Ramos (cell line): ENCODE data around the gene NT5C1A.

Experiments
- in situ Hi-C: fragments of 300-500 bp; cut with MboI; formaldehyde crosslinking; loops from one replicate; pipeline ENCODE4 v1.14.3; 2022; ENCODE audit warnings: low sequenced_read_pairs; ENCODE audit not compliant: unreplicated experiment

NT5C1A gene

DNA sequence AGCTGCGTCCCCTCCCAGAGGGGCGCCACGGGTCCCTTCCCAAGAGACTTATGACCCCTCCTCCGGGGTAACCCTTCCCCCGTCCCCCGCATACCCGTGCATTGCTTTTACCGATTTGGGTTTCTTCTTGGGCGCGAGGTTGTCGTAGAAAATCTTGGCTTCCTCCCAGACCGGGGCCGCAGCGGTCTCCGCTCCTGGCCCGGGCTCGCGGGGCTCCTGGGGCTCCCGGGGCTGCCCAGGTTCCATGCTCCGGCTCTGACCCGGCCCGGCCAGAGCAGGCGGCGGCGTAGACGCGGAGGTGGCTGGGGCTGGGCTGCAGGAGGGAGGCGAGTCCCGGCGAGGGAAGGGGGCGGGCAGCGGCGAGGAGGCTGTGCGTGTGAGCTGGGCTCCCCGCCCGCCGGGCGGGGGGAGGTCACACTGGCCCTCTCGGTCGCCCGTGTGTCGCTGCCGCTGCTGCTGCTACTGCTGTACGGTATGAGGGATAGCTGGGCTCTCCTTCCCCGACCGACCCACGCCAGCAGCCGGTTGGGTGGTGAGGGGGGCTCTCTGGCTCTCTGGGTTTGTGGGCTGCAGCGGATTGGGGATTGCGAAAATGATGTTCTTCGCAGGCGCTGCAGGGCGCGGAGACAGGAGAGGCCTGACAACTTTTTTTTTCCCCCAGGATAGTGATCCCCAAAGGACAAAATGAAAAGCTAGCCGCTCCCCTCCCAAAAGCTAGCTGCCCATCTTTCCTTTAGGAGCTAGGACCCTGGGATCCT, at the start of gene NT5C1A:
Gene NT5C1A (minus strand): TSS at position 315 of the 758 bp plus-strand sequence. CDS start 69 bp downstream, at position 246.
- in situ Hi-C loops, result no loop called here

DNA sequence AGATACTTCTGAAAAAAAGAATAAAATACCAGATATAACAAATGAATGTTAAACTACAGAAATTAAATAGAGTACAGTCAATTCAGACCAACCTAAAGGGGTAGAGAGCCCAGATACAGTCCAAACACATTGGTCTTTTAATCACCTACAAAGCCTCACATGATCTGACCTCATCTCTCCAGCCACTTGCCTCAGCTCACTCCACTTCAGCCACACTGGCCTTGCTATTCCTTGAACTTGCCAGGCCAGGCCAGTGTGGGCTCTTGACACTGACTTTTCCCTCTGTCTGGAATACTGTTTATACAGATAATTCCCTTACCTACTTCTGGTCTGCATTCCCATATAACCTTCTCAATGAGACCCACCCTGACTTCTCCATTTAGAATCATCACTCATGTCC, 49.8 kb upstream of the NT5C1A start:
- in situ Hi-C loops, result no loop called here

DNA sequence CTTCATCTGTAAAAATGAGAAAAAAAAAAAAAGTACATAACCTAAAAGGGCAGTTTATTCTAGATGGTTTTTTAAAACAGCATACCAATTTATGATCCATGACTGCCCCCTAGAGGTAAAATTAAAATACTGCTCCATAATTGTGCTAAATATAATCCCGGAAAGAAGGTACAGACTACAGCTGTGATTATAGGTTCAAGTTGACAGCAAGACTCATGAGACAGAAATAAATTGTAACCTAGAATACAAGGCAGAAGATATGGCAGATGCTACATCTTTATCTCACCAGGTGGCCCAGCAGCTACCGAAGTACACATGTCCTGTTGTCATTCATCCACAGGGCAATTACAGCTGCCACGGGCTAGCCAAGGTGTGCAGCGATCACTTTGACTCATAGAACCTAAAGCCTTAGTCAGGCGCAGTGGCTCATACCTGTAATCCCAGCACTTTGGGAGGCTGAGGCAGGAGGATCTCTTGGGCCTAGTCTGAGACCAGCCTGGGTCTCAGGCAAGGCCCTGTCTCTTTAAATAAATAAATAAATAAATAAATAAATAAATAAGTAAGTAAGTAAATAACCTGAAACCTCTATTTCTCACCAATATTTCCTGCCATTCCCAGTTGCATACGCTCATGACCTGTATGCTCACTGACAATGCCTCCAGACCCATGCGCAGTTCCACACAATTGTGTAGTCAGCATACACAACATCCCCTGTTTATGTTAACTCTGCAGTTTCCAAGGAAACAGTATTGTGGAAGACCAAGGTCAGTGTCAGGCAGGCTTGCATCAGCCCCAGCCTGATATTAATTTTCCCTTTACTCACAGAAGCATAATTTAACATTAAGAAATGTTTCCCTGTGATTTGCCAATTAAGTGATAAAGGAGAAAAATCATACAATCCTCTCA, 48.4 kb upstream of the NT5C1A start:
- in situ Hi-C loops, result no loop called here

DNA sequence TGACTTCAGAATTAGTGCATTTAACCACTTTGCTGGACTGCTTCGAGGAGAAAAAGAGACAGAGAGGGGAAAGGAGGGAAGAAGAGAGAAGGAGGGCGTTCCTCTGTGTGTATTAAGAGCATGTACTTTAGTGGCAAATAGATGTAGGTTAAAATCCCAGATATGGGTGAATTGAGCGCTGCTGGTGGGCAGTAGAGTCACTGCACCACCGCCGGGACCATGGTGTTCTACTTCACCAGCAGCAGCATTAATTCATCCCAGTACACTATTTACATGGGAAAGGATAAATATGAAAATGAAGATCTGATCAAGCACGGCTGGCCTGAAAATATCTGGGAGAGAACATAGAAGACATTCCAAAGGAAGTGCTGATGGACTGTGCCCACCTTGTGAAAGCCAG, 45.9 kb upstream of the NT5C1A start:
- in situ Hi-C loops, result no loop called here

DNA sequence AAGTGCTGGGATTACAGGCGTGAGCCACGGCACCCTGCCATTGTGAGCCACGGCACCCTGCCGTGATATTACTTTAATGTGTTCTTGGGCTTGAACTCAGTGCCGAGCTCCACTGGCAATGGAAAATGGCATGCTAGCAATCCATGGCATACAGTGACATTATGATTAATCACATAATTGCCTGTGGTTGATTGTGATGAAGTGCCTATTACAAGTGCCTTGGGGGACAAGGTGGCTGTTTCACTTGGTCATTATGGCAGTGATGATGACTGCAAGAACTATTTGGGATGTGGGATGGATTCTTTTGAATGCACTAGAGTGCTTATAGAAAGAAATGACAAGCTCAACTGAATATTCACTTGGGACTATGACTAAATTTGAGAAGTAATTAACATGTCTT, 41.6 kb upstream of the NT5C1A start:
- in situ Hi-C loops, result no loop called here

DNA sequence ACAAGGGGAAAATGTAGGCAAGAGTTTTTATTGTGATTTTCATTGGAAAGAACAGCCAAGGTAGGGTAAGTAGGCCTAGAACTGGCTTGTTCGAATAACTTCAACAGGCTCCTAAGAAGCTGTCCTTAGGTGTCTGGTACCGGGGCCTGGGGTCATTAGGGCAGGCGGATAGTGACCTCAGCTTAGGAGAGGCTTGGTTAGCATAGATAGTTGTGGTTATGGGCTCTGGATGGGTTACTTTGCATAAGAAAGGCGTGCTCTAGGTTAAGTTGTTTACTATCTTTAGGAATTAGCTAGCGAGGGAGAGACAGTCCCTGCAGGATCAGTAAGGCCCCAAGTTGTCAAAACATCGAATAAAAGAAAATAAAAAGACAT, 40.0 kb upstream of the NT5C1A start:
- in situ Hi-C loops, result no loop called here

DNA sequence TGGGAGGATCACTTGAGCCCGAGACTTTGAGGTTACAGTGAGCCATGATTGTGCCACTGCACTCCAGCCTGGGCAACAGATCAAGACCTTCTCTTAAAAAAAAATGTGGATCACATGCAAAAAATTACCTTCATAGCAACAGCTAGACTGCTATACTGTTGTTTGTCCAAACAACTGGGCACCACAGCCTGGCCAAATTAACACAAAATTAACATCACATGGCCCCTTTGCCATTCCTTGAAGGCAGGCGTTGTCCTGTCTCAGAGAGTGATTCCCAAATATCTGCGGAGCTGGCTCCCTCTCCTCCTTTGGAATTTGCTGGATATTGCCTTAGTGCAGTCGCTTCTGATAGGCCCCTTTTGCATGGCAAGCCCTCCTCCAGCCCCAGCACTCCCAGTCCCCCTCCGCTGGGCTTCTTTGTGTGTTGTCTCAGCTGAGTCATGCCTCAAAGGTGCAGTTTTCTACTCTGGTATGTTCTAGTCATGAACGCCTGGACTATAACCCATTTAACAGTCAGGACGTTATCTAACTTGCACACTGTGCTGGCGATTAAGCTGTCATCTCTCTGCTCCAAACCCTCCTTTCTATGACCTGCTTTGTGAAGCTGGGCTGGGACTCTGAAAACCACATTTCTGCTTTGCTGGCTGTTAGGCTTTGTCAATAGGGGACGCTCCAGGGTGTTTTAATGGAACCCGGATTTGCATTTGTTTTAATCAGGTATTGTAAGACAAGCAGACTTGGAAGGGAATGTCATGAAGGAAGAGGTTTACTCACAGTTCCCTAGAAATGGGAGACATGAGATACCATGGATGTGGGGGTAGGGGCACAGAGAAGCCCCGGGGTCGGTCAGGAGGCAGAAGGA, 39.4 kb upstream of the NT5C1A start:
- in situ Hi-C loops, result no loop called here

DNA sequence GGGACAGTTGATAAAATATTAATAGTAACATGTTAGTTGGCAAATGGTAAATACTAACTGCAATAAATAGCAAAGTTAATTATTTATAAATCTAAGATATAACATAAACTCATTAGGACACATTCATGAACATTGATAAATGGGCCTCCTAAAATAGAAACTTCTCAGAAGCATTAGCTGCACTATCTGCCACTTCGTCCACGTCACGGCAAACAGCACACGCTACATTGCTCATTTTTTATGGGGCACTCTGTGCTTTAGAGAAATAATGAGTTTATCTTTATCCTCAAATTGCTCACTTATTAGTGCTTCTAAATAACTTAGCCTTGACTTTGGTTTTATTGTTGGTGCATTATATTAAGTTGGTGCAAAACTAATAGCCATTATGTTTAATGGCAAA, 35.6 kb upstream of the NT5C1A start:
- in situ Hi-C loops, result no loop called here

DNA sequence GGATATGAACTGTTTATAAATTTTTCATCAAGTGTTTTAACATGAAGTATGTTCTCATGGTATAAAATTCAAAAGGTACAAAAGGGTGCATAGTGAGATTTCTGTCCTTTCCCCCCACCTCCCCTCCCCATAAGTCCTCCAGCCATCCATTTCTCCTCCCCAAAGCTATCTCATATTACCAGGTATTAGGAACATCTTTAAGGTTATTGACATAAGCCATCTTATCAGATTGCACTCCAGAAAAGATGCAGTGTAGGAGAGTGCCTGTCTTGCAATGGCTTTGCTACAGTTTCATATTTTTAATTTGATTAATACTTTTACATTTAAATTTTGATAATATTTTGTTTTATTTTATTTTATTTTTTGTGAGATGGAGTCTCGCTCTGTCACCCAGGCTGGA, 32.9 kb upstream of the NT5C1A start:
- in situ Hi-C loops, result no loop called here

DNA sequence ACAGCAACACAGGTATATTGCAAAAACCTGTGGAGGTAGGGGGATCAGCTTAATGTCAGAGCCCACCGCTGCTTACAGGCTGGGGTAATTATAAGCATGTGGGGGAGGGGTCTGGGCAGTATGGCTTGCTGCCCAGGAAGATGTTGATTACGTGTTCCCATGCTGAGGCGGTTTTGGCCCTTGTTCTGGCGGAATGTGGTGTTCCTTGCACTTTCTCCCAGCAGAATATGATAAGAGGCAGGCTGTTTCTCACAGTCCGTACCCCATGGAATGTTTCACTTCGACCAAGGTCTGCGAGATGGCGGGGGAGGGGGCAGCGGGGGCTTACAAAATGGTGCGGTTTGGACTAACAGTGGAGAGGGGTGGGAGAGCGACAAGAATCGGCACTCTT, 29.1 kb upstream of the NT5C1A start:
- in situ Hi-C loops, result no loop called here

DNA sequence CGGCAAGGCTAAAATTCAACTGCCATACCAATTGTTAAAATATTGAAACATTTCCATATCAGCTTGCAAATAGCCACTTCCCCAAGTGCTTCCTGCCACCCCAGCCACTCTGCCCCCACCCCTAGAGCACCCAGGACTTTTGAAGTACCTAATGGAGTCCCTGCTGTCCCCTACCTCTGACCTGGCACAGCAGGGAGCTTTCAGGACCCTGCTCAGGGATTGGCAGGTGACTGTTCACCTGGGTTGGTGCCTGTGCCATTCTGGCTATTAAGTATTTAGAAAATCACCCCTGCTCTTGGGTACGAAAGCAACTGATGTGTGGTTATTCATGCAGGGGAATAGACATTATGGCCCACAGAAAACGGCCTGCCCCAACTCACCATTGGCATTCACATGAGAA, 28.4 kb upstream of the NT5C1A start:
- in situ Hi-C loops, result no loop called here

DNA sequence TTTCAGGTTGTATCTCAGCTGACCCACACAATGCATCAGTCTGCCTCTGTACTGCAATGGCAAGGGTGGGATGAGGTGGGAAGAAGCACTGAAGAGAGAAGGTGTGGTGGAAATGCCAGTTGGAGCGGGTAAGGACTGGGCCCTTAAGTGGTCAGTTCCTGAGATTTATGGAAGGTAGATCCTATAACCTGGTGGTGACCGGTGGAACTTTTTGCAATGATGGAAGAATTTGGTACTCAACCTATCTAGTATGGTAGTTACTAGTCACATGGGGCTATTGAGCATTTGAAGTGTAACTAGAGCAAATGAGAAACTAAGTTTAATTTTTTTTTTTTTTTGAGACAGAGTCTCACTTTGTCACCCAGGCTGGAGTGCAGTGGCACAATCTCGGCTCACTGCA, 27.5 kb upstream of the NT5C1A start:
- in situ Hi-C loops, result no loop called here

DNA sequence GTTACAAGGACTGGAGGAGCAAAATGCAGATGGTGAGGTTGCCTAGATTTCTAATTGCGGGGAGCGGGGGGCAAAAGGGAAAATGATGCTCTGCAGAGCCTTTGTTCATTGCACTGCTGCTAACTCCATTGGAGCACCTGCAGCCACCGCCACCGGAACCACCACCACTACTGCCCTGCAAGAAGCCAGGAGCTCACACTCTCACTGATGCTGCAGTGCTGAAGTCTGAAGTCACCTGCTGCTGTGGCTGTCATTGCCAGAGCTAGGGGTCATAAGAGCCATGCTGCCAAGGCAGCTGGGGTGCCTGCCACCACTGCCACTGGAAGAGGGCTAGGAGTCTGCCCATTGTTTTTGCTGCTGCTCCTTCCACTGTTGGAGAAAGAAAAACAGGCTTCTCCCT, 26.7 kb upstream of the NT5C1A start:
- in situ Hi-C loops, result no loop called here

DNA sequence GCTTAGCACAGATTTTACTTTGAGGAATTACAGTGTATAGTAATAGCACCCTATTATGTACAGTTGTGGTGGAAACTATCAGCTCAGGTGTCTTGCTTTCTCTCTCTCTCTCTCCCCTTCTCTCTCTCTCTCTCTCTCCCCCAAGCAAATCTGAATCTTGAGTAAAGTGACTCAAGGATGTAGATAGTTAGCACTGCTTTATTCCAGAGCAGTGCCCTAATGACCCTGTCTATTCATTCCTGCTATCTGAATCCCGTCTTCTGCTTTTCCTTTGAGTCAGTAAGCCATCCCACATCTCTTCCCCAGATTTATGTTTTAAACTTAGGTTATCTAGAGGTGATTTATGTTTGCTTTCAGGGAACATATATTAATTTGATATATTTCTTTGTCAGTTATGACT, 24.5 kb upstream of the NT5C1A start:
- in situ Hi-C loops, result no loop called here

DNA sequence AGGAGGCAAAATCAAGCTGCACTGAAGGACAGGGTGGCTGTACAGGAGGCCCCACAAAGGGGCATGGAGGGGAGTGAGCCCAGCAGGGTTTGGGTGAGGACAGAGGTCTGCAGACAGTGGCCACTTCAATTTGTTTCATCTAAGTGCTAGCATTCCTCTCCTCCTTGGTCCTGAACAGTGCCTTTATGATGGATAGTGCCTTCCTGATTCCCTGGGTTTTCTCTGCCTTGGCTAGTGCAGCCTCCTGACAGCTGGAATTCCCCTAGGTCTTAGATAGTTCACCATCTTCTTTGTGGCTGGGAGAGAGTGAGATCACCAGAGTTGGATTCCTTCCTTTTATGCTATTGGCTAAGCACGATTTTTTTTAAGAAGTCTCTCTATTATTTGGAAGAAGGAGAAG, 23.1 kb upstream of the NT5C1A start:
- in situ Hi-C loops, result no loop called here

DNA sequence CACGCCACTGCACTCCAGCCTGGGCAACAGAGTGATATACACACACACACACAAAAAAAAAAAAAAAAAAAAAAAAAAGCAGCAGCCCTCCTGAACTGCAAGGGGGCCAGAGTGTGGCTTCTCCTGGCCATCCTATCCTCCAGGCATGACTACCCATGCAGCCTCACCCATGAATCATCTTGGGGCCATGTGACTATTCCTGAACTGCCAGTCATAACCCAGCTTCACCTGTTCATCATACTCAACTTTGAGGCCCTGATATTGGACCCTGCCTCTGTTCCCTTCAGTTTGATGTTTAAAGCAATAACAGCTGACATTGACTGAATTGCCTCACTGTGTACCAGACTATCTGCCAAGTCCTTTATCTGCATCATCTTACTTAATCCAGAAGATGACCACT, 22.1 kb upstream of the NT5C1A start:
- in situ Hi-C loops, result no loop called here

DNA sequence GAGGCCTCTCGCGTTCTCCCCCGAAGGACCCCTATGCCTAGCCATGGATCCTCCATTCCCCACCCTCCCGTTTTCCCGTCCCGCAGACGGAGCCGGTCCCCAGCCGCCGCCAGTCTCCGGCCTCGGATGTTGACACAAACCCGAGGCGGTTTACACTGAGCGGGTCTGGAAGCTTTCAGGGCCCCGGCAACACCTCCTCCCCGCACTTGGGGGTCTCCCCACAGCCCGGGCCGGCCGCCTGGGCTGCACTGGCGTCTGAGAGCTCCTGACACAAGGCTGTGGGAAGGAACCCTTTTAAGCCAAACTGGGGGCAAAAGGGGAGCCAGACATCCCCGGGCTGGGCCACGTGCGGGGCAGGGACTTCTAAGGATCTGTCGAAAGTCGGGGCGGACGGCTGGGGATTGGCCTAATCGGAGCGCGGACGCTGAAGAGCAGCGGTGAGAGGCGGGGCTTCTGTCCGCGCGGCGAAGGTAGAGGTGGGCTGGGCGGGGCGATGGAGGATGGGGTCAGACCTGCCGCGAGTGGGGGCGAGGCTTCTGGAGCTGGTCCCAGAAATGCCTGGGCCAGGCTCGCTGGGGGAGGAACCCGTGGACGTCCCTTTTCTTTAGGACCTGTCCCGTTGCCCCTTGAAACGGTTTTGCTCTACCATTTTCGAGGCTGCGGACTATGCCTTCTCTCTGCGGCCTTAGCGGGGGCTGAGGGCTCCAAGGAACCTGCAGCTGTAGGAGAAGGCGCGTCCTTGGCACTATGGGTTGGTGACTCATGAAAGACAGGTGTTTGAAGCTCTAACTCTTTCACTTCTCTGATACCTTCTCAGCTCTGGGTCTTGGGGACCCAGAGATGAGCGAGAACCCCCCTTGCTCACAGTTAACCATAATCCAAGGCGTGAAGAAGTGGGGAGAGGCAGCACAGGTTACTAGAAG, 20.5 kb upstream of the NT5C1A start:
- in situ Hi-C loops, result no loop called here

DNA sequence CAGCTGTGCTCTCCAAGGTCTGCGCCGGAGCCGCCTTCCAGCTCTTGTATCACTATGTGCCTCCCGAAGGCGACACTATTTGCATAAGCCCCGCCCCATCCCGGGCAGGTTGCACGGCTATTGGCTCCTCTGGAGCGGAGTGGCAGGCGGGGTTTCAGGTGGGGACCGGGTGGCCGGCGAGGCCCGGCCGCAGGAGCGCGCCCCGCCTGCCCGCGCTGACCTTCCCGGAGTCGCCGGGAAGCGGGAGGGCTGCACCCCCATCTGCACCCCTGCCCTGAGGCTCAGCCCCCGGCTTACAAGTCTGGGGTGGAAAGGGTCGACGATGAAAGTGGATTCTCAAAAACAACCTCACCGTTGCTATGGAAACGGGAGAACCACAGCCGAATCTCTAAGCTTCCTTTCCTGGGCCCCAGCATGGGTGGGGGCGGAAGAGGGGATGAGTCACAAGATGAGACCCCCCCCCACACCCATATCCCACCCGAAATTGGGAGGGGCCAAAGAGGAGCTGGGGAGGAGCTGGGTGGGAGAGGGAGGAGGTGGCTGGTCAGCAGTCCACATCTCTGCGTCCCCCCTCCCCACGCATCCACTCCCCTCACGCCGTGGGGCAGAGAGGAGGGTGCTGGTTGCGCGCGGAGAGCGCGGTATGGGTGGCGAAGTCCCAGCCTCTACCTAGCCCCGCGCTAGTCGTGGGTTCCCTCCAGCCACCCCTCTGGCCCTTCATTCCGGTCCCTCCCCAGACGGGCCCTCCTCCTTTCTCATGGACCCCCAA, 19.7 kb upstream of the NT5C1A start, which contains the start of gene HPCAL4:
Gene HPCAL4 (minus strand): TSS at position 51 of the 769 bp plus-strand sequence. CDS start 6,830 bp downstream, outside the sequence.
- in situ Hi-C loops, result no loop called here
